Trophoblast cell (in vitro differentiated cells and primary cell): ENCODE results near the gene AURKA.

ENCODE experiments used
- DNase-seq, 2 donors: peaks; one replicate each; pipeline ENCODE4 v3.0.0-alpha.2; 2016
- H2AFZ ChIP-seq: 2 replicates; pipeline ENCODE4 v1.6.1; 2013; ENCODE audit warnings: low read length, moderate library complexity, mild to moderate bottlenecking; ENCODE audit not compliant: insufficient read depth, poor library complexity
- H2AK5ac ChIP-seq: 2 replicates; pipeline ENCODE4 v1.6.1; 2013; ENCODE audit warnings: mild to moderate bottlenecking, low read length
- H2BK120ac ChIP-seq: 2 replicates; pipeline ENCODE4 v1.6.1; 2013; ENCODE audit warnings: low read length, mild to moderate bottlenecking, moderate library complexity; ENCODE audit not compliant: insufficient read depth, poor library complexity
- H2BK12ac ChIP-seq: 2 replicates; pipeline ENCODE4 v1.6.1; 2013; ENCODE audit warnings: mild to moderate bottlenecking, low read length, moderate library complexity
- H2BK5ac ChIP-seq: 2 replicates; pipeline ENCODE4 v1.6.1; 2013; ENCODE audit warnings: low read length, low read depth, moderate library complexity, mild to moderate bottlenecking; ENCODE audit not compliant: poor library complexity
- H3K14ac ChIP-seq: 2 replicates; pipeline ENCODE4 v1.6.1; 2013; ENCODE audit warnings: mild to moderate bottlenecking, low read length
- H3K18ac ChIP-seq: 2 replicates; pipeline ENCODE4 v1.6.1; 2013; ENCODE audit warnings: mild to moderate bottlenecking, low read length
- H3K23ac ChIP-seq: 2 replicates; pipeline ENCODE4 v1.6.1; 2013; ENCODE audit warnings: low read length
- H3K27ac ChIP-seq: 2 replicates; pipeline ENCODE4 v1.5.1; 2013; ENCODE audit warnings: low read depth, mild to moderate bottlenecking, inconsistent platforms, low read length, moderate library complexity
- H3K27me3 ChIP-seq: 2 replicates; pipeline ENCODE4 v1.6.1; 2013; ENCODE audit warnings: inconsistent platforms, mild to moderate bottlenecking, low read length, moderate library complexity; ENCODE audit not compliant: insufficient read depth
- H3K36me3 ChIP-seq, 2 experiments: 1 replicate in 1 of 2; 2 replicates in 1 of 2; pipeline ENCODE4 v1.6.1; 2013; ENCODE audit warnings: low read length in 2 of 2, mild to moderate bottlenecking in 2 of 2, moderate library complexity in 1 of 2; ENCODE audit not compliant: insufficient read depth in 2 of 2, control insufficient read depth in 1 of 2
- H3K4ac ChIP-seq: 2 replicates; pipeline ENCODE4 v1.6.1; 2013; ENCODE audit warnings: low read depth, mild to moderate bottlenecking, low read length, moderate library complexity
- H3K4me1 ChIP-seq, 2 experiments: 1 replicate in 1 of 2; 2 replicates in 1 of 2; pipeline ENCODE4 v1.6.1; 2013; ENCODE audit warnings: low read length in 2 of 2, mild to moderate bottlenecking in 2 of 2, moderate library complexity in 1 of 2; ENCODE audit not compliant: insufficient read depth in 2 of 2, control insufficient read depth in 1 of 2
- H3K4me2 ChIP-seq: 2 replicates; pipeline ENCODE4 v1.6.1; 2013; ENCODE audit warnings: inconsistent platforms, mild to moderate bottlenecking, low read length, moderate library complexity
- H3K4me3 ChIP-seq: 2 replicates; pipeline ENCODE4 v1.5.1; 2013; ENCODE audit warnings: mild to moderate bottlenecking, low read depth, low read length, inconsistent platforms
- H3K79me1 ChIP-seq: one replicate; pipeline ENCODE4 v1.6.1; 2013; ENCODE audit warnings: low read length
- H3K79me2 ChIP-seq: 2 replicates; pipeline ENCODE4 v1.6.1; 2013; ENCODE audit warnings: low read length, mild to moderate bottlenecking; ENCODE audit not compliant: control insufficient read depth, insufficient read depth, poor library complexity
- H3K9ac ChIP-seq: 2 replicates; pipeline ENCODE4 v1.6.1; 2013; ENCODE audit warnings: mild to moderate bottlenecking, low read length
- H3K9me3 ChIP-seq: 2 replicates; pipeline ENCODE4 v1.6.1; 2013; ENCODE audit warnings: low read depth, mild to moderate bottlenecking, control low read depth, inconsistent platforms, low read length; ENCODE audit not compliant: insufficient read depth
- H4K12ac ChIP-seq: 2 replicates; pipeline ENCODE4 v1.6.1; 2013; ENCODE audit warnings: low read depth, mild to moderate bottlenecking, low read length, moderate library complexity
- H4K8ac ChIP-seq: 2 replicates; pipeline ENCODE4 v1.6.1; 2013; ENCODE audit warnings: low read depth, mild to moderate bottlenecking, low read length, moderate library complexity
- H4K91ac ChIP-seq: one replicate; pipeline ENCODE4 v1.6.1; 2013; ENCODE audit warnings: low read depth, mild to moderate bottlenecking, low read length, moderate library complexity
- WGBS: extraction: QIAGEN DNeasy Blood & Tissue Kit; methylation state at CpG from one replicate; pipeline ENCODE4 v1.1.7; 2013; ENCODE audit warnings: missing lambda C conversion rate; ENCODE audit not compliant: insufficient read length, insufficient coverage; ENCODE audit errors: extremely low coverage; 5-methylcytosine and 5-hydroxymethylcytosine counted together

AURKA gene

GRCh38 chr20:56389807-56390206 lies 2.2 kb downstream of the AURKA start:
- no peak overlapping the region for H4K12ac ChIP-seq
- no peak overlapping the region for H3K27ac ChIP-seq
- no peak overlapping the region for H3K14ac ChIP-seq
- no peak overlapping the region for H2AK5ac ChIP-seq
- H2AFZ ChIP-seq, result no peak overlapping the region
- no peak overlapping the region for H2BK5ac ChIP-seq
- H3K27me3 ChIP-seq, result no peaks in the 10 kb centered on the region
- peaks cover 0 to 8% of the 10 kb centered on the region in 2 experiments for H3K4me1 ChIP-seq
- no peak overlapping the region for H4K91ac ChIP-seq
- H3K36me3 ChIP-seq, result peaks cover 14 to 37% of the 10 kb centered on the region in 2 experiments
- no peak overlapping the region for H3K9ac ChIP-seq
- H3K23ac ChIP-seq, result no peak overlapping the region
- no peak overlapping the region for H4K8ac ChIP-seq
- peak overlapping the region; percentile 61 for H3K4ac ChIP-seq
- no peak overlapping the region for H2BK12ac ChIP-seq
- no peak overlapping the region for H3K4me2 ChIP-seq
- peaks cover 11% of the 10 kb centered on the region for H3K79me1 ChIP-seq
- peaks cover 16% of the 10 kb centered on the region for H3K79me2 ChIP-seq
- no CpG with 5 or more reads among the region's 4 CpGs for WGBS
- H3K18ac ChIP-seq, result no peak overlapping the region
- no peak overlapping the region for H2BK120ac ChIP-seq
- no peak for DNase-seq
- no peak overlapping the region for H3K4me3 ChIP-seq
- H3K9me3 ChIP-seq, result no peaks in the 10 kb centered on the region

- Histone ChIP-seq H2BK120ac (no peak overlapping the region), H4K12ac (no peak overlapping the region)
These were observed 3.1 kb downstream of the AURKA start for GRCh38 chr20:56388882-56389281.

GRCh38 chr20:56386219-56386618 lies 5.8 kb downstream of the AURKA start:
- no CpG with 5 or more reads among the region's 6 CpGs for WGBS
- H3K36me3 ChIP-seq, result peaks cover 26 to 52% of the 10 kb centered on the region in 2 experiments

More at GRCh38 chr20:56388882-56389281, 3.1 kb downstream of the AURKA start:
- no peak overlapping the region for H3K4me2 ChIP-seq
- no peak overlapping the region for H4K8ac ChIP-seq
- peaks cover 17 to 41% of the 10 kb centered on the region in 2 experiments for H3K36me3 ChIP-seq
- no peak overlapping the region for H3K9ac ChIP-seq
- H2AK5ac ChIP-seq, result no peak overlapping the region
- DNase-seq, result no peak
- no peaks in the 10 kb centered on the region for H3K27me3 ChIP-seq
- no peak overlapping the region for H3K14ac ChIP-seq
- H4K91ac ChIP-seq, result no peak overlapping the region
- no peaks in the 10 kb centered on the region for H3K9me3 ChIP-seq
- H3K18ac ChIP-seq, result no peak overlapping the region
- H3K4ac ChIP-seq, result no peak overlapping the region
- no peak overlapping the region for H2AFZ ChIP-seq
- H3K23ac ChIP-seq, result no peak overlapping the region
- WGBS, result no CpG with 5 or more reads among the region's 4 CpGs
- no peak overlapping the region for H3K4me3 ChIP-seq
- H3K4me1 ChIP-seq, result peaks cover 0 to 8% of the 10 kb centered on the region in 2 experiments
- H2BK5ac ChIP-seq, result no peak overlapping the region
- peaks cover 11% of the 10 kb centered on the region for H3K79me1 ChIP-seq
- H3K27ac ChIP-seq, result no peak overlapping the region
- H3K79me2 ChIP-seq, result peaks cover 16% of the 10 kb centered on the region
- H2BK12ac ChIP-seq, result no peak overlapping the region

GRCh38 chr20:56385130-56385529 lies 6.9 kb downstream of the AURKA start:
- Histone ChIP-seq H3K4ac (no peak overlapping the region), H3K4me3 (no peak overlapping the region), H2BK120ac (no peak overlapping the region), H4K8ac (no peak overlapping the region), H3K79me1 (peaks cover 2% of the 10 kb centered on the region), H2AFZ (no peak overlapping the region), H4K12ac (no peak overlapping the region), H4K91ac (no peak overlapping the region), H2AK5ac (no peak overlapping the region), H3K9me3 (no peaks in the 10 kb centered on the region), H3K79me2 (peaks cover 2% of the 10 kb centered on the region), H3K27ac (no peak overlapping the region), H3K4me2 (no peak overlapping the region), H3K36me3 (peaks cover 27 to 50% of the 10 kb centered on the region in 2 experiments), H2BK5ac (no peak overlapping the region), H3K23ac (no peak overlapping the region), H3K27me3 (no peaks in the 10 kb centered on the region), H3K14ac (no peak overlapping the region), H3K9ac (no peak overlapping the region), H3K4me1 (no peaks in the 10 kb centered on the region), H3K18ac (no peak overlapping the region), H2BK12ac (no peak overlapping the region)
- WGBS, result no CpG with 5 or more reads among the region's 4 CpGs
- no peak for DNase-seq

More at GRCh38 chr20:56386219-56386618, 5.8 kb downstream of the AURKA start:
- H3K9me3 ChIP-seq, result no peaks in the 10 kb centered on the region
- no peak overlapping the region for H3K9ac ChIP-seq
- peak overlapping the region; percentile 42 for H3K4ac ChIP-seq
- no peak overlapping the region for H2AFZ ChIP-seq
- H2BK120ac ChIP-seq, result no peak overlapping the region
- no peak overlapping the region for H3K4me2 ChIP-seq
- H3K23ac ChIP-seq, result no peak overlapping the region
- H3K79me1 ChIP-seq, result peaks cover 2% of the 10 kb centered on the region
- peaks cover 6% of the 10 kb centered on the region for H3K79me2 ChIP-seq
- no peak overlapping the region for H2AK5ac ChIP-seq
- H3K18ac ChIP-seq, result no peak overlapping the region
- DNase-seq, result no peak
- H3K4me3 ChIP-seq, result no peak overlapping the region
- no peak overlapping the region for H4K91ac ChIP-seq
- peaks cover 0 to 3% of the 10 kb centered on the region in 2 experiments for H3K4me1 ChIP-seq
- H2BK12ac ChIP-seq, result no peak overlapping the region
- no peak overlapping the region for H4K12ac ChIP-seq
- no peak overlapping the region for H3K14ac ChIP-seq
- no peak overlapping the region for H3K27ac ChIP-seq
- H4K8ac ChIP-seq, result no peak overlapping the region
- H2BK5ac ChIP-seq, result no peak overlapping the region
- no peaks in the 10 kb centered on the region for H3K27me3 ChIP-seq
